Peyer's patch (tissue), 4 donors: Measurements from ENCODE around the gene IL22.

Source experiments
- POLR2A ChIP-seq, 2 donors: fragments of 450-650 bp; IDR thresholded peaks; one replicate each; pipeline ENCODE4 v1.5.1; 2017; ENCODE audit warnings: antibody characterized with exemption in 2 of 2, mild to moderate bottlenecking in 2 of 2, moderate library complexity in 2 of 2
- TF ChIP-seq, protein P1 (sequence below), 6 experiments: fragments of 450-650 bp in 4 of 6; fragments of 200-600 bp in 2 of 6; sonication (generic) in 1 of 6; IDR thresholded peaks; one replicate each; pipeline ENCODE4 v1.5.1; 2017 to 2019; ENCODE audit warnings: antibody characterized with exemption in 6 of 6, mild to moderate bottlenecking in 3 of 6, moderate library complexity in 1 of 6

- no peak for TF ChIP-seq POLR2A (IDR thresholded peaks at IDR 0.05)
- TF ChIP-seq, protein P1, sequence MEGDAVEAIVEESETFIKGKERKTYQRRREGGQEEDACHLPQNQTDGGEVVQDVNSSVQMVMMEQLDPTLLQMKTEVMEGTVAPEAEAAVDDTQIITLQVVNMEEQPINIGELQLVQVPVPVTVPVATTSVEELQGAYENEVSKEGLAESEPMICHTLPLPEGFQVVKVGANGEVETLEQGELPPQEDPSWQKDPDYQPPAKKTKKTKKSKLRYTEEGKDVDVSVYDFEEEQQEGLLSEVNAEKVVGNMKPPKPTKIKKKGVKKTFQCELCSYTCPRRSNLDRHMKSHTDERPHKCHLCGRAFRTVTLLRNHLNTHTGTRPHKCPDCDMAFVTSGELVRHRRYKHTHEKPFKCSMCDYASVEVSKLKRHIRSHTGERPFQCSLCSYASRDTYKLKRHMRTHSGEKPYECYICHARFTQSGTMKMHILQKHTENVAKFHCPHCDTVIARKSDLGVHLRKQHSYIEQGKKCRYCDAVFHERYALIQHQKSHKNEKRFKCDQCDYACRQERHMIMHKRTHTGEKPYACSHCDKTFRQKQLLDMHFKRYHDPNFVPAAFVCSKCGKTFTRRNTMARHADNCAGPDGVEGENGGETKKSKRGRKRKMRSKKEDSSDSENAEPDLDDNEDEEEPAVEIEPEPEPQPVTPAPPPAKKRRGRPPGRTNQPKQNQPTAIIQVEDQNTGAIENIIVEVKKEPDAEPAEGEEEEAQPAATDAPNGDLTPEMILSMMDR (IDR thresholded peaks at IDR 0.05), result no peak
Measured at GRCh38 chr12:68292151-68292943, 38.9 kb upstream of the IL22 start.
